GM12878 (cell line): ENCODE data around the gene RBKS. TPM values are rescaled to one million over a fixed set of nuclear protein-coding genes. Genes with fewer than 3 reads are reported as not detected.

Experiments used
- ATAC-seq: fragments of 200-7000 bp; cut with Tn5 transposase; 3 replicates; pipeline ENCODE4 v1.9.1; 2020; ENCODE audit warnings: mild to moderate bottlenecking, moderate library complexity
- BruUV-seq: library from RNA; stranded (reverse); fragments of 400-500 nt; replicated peaks from 2 replicates; lab custom pipeline; 2021; lab: Mats Ljungman, UMichigan
- CTCF ChIA-PET: fragments of 300-600 bp; sonication (Branson Sonifier 250); formaldehyde crosslinking; extraction: SDS; loops from one replicate; lab custom pipeline; 2021; ENCODE audit warnings: inconsistent platforms; lab: Yijun Ruan, JAX
- POLR2A ChIA-PET: fragments of 350-600 bp; formaldehyde crosslinking; extraction: SDS; loops from one replicate; lab custom pipeline; 2021; ENCODE audit warnings: inconsistent platforms; lab: Charles Lee
- RAD21 ChIA-PET: fragments of 300-600 bp; sonication (Branson Sonifier 250); formaldehyde crosslinking; loops from one replicate; lab custom pipeline; 2023; ENCODE audit warnings: antibody characterized with exemption; ENCODE audit not compliant: unreplicated experiment; lab: Charles Lee
- SMC1A ChIA-PET: fragments of 300-600 bp; sonication (Branson Sonifier 250); formaldehyde crosslinking; loops from one replicate; lab custom pipeline; 2023; ENCODE audit not compliant: unreplicated experiment, uncharacterized antibody; lab: Charles Lee
- DNase-seq: peaks from one replicate; pipeline ENCODE4 v3.0.0-alpha.2; 2011; ENCODE audit warnings: low read depth, low spot score
- FAIRE-seq: peaks from 3 replicates; lab custom pipeline; 2011; peaks lifted over from hg19 to GRCh38; lab: Jason Lieb, UNC
- H2AFZ ChIP-seq: 2 replicates; pipeline ENCODE4 v1.6.0; 2011; ENCODE audit warnings: low read depth, low read length, control low read depth; ENCODE audit not compliant: control insufficient read depth
- H3K27ac ChIP-seq: 2 replicates; pipeline ENCODE4 v1.5.1; 2011; ENCODE audit warnings: control low read depth; ENCODE audit not compliant: control insufficient read depth, insufficient read depth
- H3K27me3 ChIP-seq, 2 experiments: replicated peaks in 1 of 2; 2 replicates each; pipeline versions ENCODE4 v1.6.0 to v1.6.1; 2011; ENCODE audit warnings: low read length in 1 of 2; ENCODE audit not compliant: control insufficient read depth in 2 of 2, insufficient read depth in 2 of 2
- H3K36me3 ChIP-seq, 2 experiments: 2 replicates each; pipeline ENCODE4 v1.5.1; 2011; ENCODE audit warnings: low read length in 1 of 2; ENCODE audit not compliant: control insufficient read depth in 2 of 2, insufficient read depth in 2 of 2
- H3K4me1 ChIP-seq: 2 replicates; pipeline ENCODE4 v1.6.1; 2011; ENCODE audit warnings: mild to moderate bottlenecking, low read length, moderate library complexity, mixed read lengths; ENCODE audit not compliant: control insufficient read depth, insufficient read depth
- H3K4me2 ChIP-seq: 2 replicates; pipeline ENCODE4 v1.6.0; 2011; ENCODE audit warnings: control low read depth; ENCODE audit not compliant: control insufficient read depth, insufficient read depth
- H3K4me3 ChIP-seq: fragments of 200-600 bp; sonication (generic); 2 replicates; pipeline ENCODE4 v1.5.1; 2016
- H3K79me2 ChIP-seq: 2 replicates; pipeline ENCODE4 v1.6.0; 2011; ENCODE audit warnings: low read length; ENCODE audit not compliant: control insufficient read depth, insufficient read depth
- H3K9ac ChIP-seq: 2 replicates; pipeline ENCODE4 v1.8.0; 2011; ENCODE audit warnings: low read length, control low read depth, mixed read lengths; ENCODE audit not compliant: control insufficient read depth, insufficient read depth
- H3K9me3 ChIP-seq: replicated peaks from 3 replicates; pipeline ENCODE4 v1.5.1; 2011; ENCODE audit warnings: mild to moderate bottlenecking, low read length; ENCODE audit not compliant: control insufficient read depth, insufficient read depth
- H4K20me1 ChIP-seq: 2 replicates; pipeline ENCODE4 v1.6.0; 2011; ENCODE audit not compliant: control insufficient read depth, insufficient read depth
- EED ChIP-seq: sonication (generic); IDR thresholded peaks from 2 replicates; pipeline ENCODE4 v1.6.1; 2016; ENCODE audit warnings: antibody characterized with exemption, low read depth
- FOXK2 ChIP-seq: fragments of 450-650 bp; IDR thresholded peaks from 2 replicates; pipeline ENCODE4 v1.6.1; 2017; ENCODE audit warnings: mild to moderate bottlenecking, moderate library complexity
- KAT2A ChIP-seq: conservative IDR thresholded peaks from 2 replicates; pipeline ENCODE4 v1.6.1; 2011; ENCODE audit warnings: low read depth, low read length; ENCODE audit not compliant: control insufficient read depth
- LARP7 ChIP-seq: fragments of 450-650 bp; IDR thresholded peaks from 2 replicates; pipeline ENCODE4 v1.6.1; 2017; ENCODE audit warnings: mild to moderate bottlenecking
- MYC ChIP-seq: IDR thresholded peaks from 2 replicates; pipeline ENCODE4 v1.6.1; 2011; ENCODE audit warnings: mild to moderate bottlenecking, low read length, moderate library complexity, inconsistent platforms; ENCODE audit not compliant: insufficient read depth, insufficient replicate concordance, insufficient read length, severe bottlenecking
- NBN ChIP-seq: fragments of 450-650 bp; IDR thresholded peaks from 2 replicates; pipeline ENCODE4 v1.6.1; 2016
- NRF1 ChIP-seq: conservative IDR thresholded peaks from 2 replicates; pipeline ENCODE4 v1.6.1; 2011; ENCODE audit warnings: mild to moderate bottlenecking, low read depth, low read length, improper control_type of control experiment
- SUZ12 ChIP-seq: fragments of 200-600 bp; sonication (generic); IDR thresholded peaks from one replicate; pipeline ENCODE4 v1.6.1; 2018; ENCODE audit warnings: antibody characterized with exemption, mild to moderate bottlenecking; ENCODE audit not compliant: unreplicated experiment
- WGBS: methylation state at CpG from one replicate; pipeline ENCODE4 v1.1.6; 2016; ENCODE audit warnings: low lambda C conversion rate; ENCODE audit not compliant: insufficient replicate concordance, insufficient coverage; ENCODE audit errors: missing lambda C conversion rate; 5-methylcytosine and 5-hydroxymethylcytosine counted together
- in situ Hi-C: fragments of 300-500 bp; cut with MboI; formaldehyde crosslinking; loops from 9 replicates; pipeline ENCODE4 v1.14.3; 2018; ENCODE audit warnings: mixed read lengths
- intact Hi-C: fragments of 100-400 bp; cut with micrococcal nuclease; formaldehyde crosslinking; loops from one replicate; pipeline ENCODE4 v1.14.2; 2022; ENCODE audit not compliant: unreplicated experiment
- polyA plus RNA-seq, 11 experiments: library from polyadenylated mRNA; depleted of rRNA in 4 of 11; unstranded in 6 of 11; stranded (reverse) in 5 of 11; fragments of >200 nt; fragmentation: Nextera tagmentation in 4 of 11; fragmentation: Illumina TruSeq in 1 of 11; extraction: Ambion mirVana in 4 of 11; extraction: Trizol in 1 of 11; gene quantifications; 1 replicate in 1 of 11; 2 replicates in 10 of 11; pipeline versions ENCODE4 v1.2.1 to v1.2.3, GENCODE V29; 2011 to 2016; ENCODE audit warnings: inconsistent platforms in 2 of 11, missing spikeins in 2 of 11, low read depth in 1 of 11
- total RNA-seq, 4 experiments: library from RNA; depleted of rRNA in 3 of 4; stranded (reverse); fragments of >200 nt in 3 of 4; fragmentation: Illumina TruSeq in 1 of 4; extraction: Trizol in 1 of 4; gene quantifications; 2 replicates each; pipeline versions ENCODE4 v1.2.1 to v1.2.3, GENCODE V29; 2013 to 2021
- TF ChIP-seq, protein P1 (sequence below): fragments of 150-350 bp; IDR thresholded peaks from 2 replicates; pipeline ENCODE4 v1.6.1; 2016; ENCODE audit warnings: low read depth, low read length
- TF ChIP-seq, protein P2 (sequence below): fragments of 450-650 bp; IDR thresholded peaks from 2 replicates; pipeline ENCODE4 v1.6.1; 2018; ENCODE audit warnings: mild to moderate bottlenecking, low read depth, moderate library complexity; ENCODE audit not compliant: partially characterized antibody
- TF ChIP-seq, protein P3 (sequence below): IDR thresholded peaks from 2 replicates; pipeline ENCODE4 v1.6.1; 2012; ENCODE audit warnings: mild to moderate bottlenecking, low read depth, low read length

The RBKS gene
- total and polyA plus RNA-seq, 10 of the 15 experiments (the other 5 are each of a cell fraction or from before 2014, with no cell fraction given), result 0.39 to 1.8 (median 1.0) TPM

DNA sequence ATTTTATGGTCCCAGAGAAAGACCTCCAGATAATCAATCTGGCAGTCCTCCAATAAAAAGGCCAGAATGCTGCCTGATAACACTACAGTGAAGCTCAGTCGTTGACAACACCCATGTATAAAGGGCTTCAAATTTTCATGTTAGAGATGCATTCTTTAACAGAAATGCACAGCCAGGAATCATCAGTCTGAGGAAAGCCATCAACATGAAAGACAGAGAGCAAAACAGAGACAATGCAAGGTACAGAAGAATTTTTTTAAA, 14.1 kb upstream of the RBKS start (continued):
- TF ChIP-seq, protein P1, sequence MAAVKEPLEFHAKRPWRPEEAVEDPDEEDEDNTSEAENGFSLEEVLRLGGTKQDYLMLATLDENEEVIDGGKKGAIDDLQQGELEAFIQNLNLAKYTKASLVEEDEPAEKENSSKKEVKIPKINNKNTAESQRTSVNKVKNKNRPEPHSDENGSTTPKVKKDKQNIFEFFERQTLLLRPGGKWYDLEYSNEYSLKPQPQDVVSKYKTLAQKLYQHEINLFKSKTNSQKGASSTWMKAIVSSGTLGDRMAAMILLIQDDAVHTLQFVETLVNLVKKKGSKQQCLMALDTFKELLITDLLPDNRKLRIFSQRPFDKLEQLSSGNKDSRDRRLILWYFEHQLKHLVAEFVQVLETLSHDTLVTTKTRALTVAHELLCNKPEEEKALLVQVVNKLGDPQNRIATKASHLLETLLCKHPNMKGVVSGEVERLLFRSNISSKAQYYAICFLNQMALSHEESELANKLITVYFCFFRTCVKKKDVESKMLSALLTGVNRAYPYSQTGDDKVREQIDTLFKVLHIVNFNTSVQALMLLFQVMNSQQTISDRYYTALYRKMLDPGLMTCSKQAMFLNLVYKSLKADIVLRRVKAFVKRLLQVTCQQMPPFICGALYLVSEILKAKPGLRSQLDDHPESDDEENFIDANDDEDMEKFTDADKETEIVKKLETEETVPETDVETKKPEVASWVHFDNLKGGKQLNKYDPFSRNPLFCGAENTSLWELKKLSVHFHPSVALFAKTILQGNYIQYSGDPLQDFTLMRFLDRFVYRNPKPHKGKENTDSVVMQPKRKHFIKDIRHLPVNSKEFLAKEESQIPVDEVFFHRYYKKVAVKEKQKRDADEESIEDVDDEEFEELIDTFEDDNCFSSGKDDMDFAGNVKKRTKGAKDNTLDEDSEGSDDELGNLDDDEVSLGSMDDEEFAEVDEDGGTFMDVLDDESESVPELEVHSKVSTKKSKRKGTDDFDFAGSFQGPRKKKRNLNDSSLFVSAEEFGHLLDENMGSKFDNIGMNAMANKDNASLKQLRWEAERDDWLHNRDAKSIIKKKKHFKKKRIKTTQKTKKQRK, result no peak
- no peak for TF ChIP-seq KAT2A

DNA sequence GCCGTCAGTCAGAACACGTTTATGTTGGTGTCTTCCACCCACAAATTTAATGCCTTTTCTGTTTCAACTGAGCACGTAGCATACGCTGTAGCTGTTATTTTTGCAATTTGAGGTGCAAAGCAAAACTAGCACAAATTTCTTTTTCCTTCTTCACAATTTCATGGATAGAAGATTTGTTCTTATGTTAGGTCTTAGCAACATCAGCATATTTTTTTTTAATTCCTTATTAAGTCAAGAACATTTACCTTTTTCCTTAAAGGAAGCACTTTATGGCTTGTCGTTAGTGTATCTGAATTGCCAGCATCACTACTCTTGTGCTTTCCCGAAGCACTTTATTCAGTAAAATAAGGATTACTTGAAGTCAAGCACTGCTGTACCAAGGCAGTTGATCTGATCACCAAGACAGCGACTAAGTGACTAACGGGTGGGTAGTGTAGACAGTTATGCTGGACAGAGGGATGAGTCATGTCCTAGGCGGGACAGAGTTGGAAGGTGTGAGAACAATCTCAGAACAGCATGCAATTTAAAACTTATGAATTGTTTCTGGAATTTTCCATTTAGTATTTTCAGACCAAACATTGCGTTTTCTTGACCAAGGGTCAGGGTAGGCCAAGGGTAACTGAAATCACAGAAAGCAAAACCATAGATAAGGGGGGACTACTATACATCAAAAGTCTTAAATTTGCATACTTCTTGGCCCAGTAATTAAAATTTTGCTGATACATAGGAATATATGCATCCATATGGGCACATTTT, 13.6 kb upstream of the RBKS start:
- SMC1A ChIA-PET, result interaction anchor here (1.1 kb wide), 1 partner anchor 11 kb away, joined by 3 read pairs; no protein-coding TSS in a partner anchor
- RAD21 ChIA-PET, result no interaction called here
- Histone ChIP-seq H3K9me3 (no peaks in the 10 kb centered on the region), H3K36me3 (no peaks in the 10 kb centered on the region), H2AFZ (no peak overlapping the region), H3K27ac (no peak overlapping the region), H4K20me1 (no peaks in the 10 kb centered on the region; the same call in 1 of the 2 replicates), H3K4me3 (no peak overlapping the region), H3K27me3 (no peaks in the 10 kb centered on the region), H3K9ac (no peak overlapping the region), H3K4me2 (no peak overlapping the region), H3K79me2 (no peaks in the 10 kb centered on the region), H3K4me1 (no peaks in the 10 kb centered on the region)
- ATAC-seq (no peak), FAIRE-seq (no peak), DNase-seq (no peak)
- WGBS, result 99% methylated on average over 10 of the region's 10 CpGs
- no TSS peak for BruUV-seq
- in situ Hi-C loops (no loop called here), intact Hi-C loops (no loop called here)
- POLR2A ChIA-PET, result no interaction called here
- CTCF ChIA-PET, result no interaction called here
- TF ChIP-seq, protein P2, sequence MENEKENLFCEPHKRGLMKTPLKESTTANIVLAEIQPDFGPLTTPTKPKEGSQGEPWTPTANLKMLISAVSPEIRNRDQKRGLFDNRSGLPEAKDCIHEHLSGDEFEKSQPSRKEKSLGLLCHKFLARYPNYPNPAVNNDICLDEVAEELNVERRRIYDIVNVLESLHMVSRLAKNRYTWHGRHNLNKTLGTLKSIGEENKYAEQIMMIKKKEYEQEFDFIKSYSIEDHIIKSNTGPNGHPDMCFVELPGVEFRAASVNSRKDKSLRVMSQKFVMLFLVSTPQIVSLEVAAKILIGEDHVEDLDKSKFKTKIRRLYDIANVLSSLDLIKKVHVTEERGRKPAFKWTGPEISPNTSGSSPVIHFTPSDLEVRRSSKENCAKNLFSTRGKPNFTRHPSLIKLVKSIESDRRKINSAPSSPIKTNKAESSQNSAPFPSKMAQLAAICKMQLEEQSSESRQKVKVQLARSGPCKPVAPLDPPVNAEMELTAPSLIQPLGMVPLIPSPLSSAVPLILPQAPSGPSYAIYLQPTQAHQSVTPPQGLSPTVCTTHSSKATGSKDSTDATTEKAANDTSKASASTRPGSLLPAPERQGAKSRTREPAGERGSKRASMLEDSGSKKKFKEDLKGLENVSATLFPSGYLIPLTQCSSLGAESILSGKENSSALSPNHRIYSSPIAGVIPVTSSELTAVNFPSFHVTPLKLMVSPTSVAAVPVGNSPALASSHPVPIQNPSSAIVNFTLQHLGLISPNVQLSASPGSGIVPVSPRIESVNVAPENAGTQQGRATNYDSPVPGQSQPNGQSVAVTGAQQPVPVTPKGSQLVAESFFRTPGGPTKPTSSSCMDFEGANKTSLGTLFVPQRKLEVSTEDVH, result no peak
- TF ChIP-seq NBN (no peak), SUZ12 (no peak), MYC (no peak), EED (no peak), LARP7 (no peak), NRF1 (no peak), FOXK2 (no peak)
- TF ChIP-seq, protein P3, sequence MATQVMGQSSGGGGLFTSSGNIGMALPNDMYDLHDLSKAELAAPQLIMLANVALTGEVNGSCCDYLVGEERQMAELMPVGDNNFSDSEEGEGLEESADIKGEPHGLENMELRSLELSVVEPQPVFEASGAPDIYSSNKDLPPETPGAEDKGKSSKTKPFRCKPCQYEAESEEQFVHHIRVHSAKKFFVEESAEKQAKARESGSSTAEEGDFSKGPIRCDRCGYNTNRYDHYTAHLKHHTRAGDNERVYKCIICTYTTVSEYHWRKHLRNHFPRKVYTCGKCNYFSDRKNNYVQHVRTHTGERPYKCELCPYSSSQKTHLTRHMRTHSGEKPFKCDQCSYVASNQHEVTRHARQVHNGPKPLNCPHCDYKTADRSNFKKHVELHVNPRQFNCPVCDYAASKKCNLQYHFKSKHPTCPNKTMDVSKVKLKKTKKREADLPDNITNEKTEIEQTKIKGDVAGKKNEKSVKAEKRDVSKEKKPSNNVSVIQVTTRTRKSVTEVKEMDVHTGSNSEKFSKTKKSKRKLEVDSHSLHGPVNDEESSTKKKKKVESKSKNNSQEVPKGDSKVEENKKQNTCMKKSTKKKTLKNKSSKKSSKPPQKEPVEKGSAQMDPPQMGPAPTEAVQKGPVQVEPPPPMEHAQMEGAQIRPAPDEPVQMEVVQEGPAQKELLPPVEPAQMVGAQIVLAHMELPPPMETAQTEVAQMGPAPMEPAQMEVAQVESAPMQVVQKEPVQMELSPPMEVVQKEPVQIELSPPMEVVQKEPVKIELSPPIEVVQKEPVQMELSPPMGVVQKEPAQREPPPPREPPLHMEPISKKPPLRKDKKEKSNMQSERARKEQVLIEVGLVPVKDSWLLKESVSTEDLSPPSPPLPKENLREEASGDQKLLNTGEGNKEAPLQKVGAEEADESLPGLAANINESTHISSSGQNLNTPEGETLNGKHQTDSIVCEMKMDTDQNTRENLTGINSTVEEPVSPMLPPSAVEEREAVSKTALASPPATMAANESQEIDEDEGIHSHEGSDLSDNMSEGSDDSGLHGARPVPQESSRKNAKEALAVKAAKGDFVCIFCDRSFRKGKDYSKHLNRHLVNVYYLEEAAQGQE, result no peak
